PFSK-1 (cell line): ENCODE measurements around the gene GOLM1. TPM values are rescaled to one million over a fixed set of nuclear protein-coding genes. Genes with fewer than 3 reads are reported as not detected.

Experiments
- FOXP2 ChIP-seq: optimal IDR thresholded peaks from 2 replicates; pipeline ENCODE3; 2011; ENCODE audit warnings: borderline replicate concordance, control low read depth, inconsistent platforms; ENCODE audit not compliant: insufficient read depth; ENCODE audit errors: extremely low read length, extremely low read depth
- POLR2AphosphoS5 ChIP-seq: IDR thresholded peaks from 2 replicates; pipeline ENCODE4 v1.6.1; 2012; ENCODE audit warnings: low read depth, mild to moderate bottlenecking, control low read depth, low read length, moderate library complexity
- REST ChIP-seq, 2 experiments: IDR thresholded peaks; 2 replicates each; pipeline versions ENCODE4 v1.6.1 to v1.8.0; 2011 to 2012; ENCODE audit warnings: low read depth in 2 of 2, low read length in 2 of 2, control low read depth in 1 of 2, inconsistent platforms in 1 of 2, mild to moderate bottlenecking in 1 of 2, moderate library complexity in 1 of 2; ENCODE audit not compliant: insufficient read depth in 1 of 2
- SIN3A ChIP-seq: IDR thresholded peaks from 2 replicates; pipeline ENCODE4 v1.6.1; 2012; ENCODE audit warnings: mild to moderate bottlenecking, low read length, moderate library complexity, borderline replicate concordance; ENCODE audit not compliant: insufficient read depth
- TAF1 ChIP-seq: IDR thresholded peaks from 2 replicates; pipeline ENCODE4 v1.6.1; 2012; ENCODE audit warnings: low read length, control low read depth, borderline replicate concordance; ENCODE audit not compliant: insufficient read depth
- polyA plus RNA-seq: library from polyadenylated mRNA; unstranded; fragments of >200 nt; gene quantifications from one replicate; pipeline ENCODE4 v1.2.1, GENCODE V29; 2012; ENCODE audit warnings: low read depth, missing spikeins; ENCODE audit not compliant: insufficient read length

The GOLM1 gene, protein sequence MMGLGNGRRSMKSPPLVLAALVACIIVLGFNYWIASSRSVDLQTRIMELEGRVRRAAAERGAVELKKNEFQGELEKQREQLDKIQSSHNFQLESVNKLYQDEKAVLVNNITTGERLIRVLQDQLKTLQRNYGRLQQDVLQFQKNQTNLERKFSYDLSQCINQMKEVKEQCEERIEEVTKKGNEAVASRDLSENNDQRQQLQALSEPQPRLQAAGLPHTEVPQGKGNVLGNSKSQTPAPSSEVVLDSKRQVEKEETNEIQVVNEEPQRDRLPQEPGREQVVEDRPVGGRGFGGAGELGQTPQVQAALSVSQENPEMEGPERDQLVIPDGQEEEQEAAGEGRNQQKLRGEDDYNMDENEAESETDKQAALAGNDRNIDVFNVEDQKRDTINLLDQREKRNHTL
- 53.1 TPM for polyA plus RNA-seq

GRCh38 chr9:86098824-86099700 lies at the start of gene GOLM1:
GOLM1 (minus strand) TSS chr9:86099558; CDS start chr9:86079320, 20,238 bp downstream.
- no peak for TF ChIP-seq FOXP2
- no peak for TF ChIP-seq POLR2AphosphoS5
- TF ChIP-seq REST (IDR thresholded peaks at IDR 0.05; ENCODE audit: insufficient read depth in 1 of 2, low read depth in 2 of 2, low read length in 2 of 2): no peak
- no peak for TF ChIP-seq SIN3A
- no peak for TF ChIP-seq TAF1

GRCh38 chr9:86142973-86143372 lies 43.6 kb upstream of the GOLM1 start:
- TF ChIP-seq REST (IDR thresholded peaks at IDR 0.05; ENCODE audit: insufficient read depth in 1 of 2, low read depth in 2 of 2, low read length in 2 of 2) (no peak), TAF1 (no peak), SIN3A (no peak), FOXP2 (no peak), POLR2AphosphoS5 (no peak)

GRCh38 chr9:86141843-86142242 lies 42.5 kb upstream of the GOLM1 start:
- TF ChIP-seq POLR2AphosphoS5 (no peak), SIN3A (no peak)

DNA sequence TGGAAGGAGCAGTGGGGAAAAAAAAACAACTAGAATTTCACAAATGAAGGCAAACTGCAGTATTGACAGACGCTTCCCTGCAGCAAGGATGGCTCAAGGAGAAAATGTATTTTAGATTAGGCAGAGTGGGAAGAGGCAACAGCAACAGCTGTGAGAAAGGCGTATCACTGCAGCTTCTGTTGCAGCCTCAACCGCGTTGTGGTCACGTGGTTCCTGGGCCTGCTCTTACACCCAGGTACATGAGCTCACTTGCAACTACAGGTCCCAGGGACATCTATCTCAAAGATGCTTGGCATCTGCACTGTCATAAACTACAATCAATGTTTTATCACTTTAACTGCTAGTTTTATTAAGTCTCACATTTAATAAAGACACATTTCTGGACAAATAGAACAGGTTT lies 36.0 kb upstream of the GOLM1 start:
- TF ChIP-seq POLR2AphosphoS5 (no peak), FOXP2 (no peak), REST (IDR thresholded peaks at IDR 0.05; ENCODE audit: insufficient read depth in 1 of 2, low read depth in 2 of 2, low read length in 2 of 2) (no peak), SIN3A (no peak), TAF1 (no peak)

DNA sequence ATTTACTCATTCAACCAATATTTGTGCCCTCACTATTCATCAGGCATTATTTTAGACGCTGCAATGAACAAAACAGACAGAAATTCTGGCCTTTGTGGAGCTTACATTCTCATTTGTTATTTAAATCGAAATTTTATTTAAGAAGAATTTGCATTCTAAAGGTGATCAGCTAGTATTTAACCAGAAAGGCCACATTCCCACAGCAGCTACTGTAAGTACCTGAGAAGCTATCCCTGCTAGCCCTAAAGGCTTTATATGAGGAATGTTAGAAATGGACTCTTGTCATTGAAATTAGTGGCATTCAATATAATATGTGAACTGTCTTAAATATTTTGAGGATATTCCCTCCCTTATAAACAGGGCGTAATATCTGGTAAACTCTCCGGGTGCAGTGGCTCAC lies 35.0 kb upstream of the GOLM1 start:
- TF ChIP-seq TAF1 (no peak), FOXP2 (no peak), SIN3A (no peak), REST (IDR thresholded peaks at IDR 0.05; ENCODE audit: insufficient read depth in 1 of 2, low read depth in 2 of 2, low read length in 2 of 2) (no peak), POLR2AphosphoS5 (no peak)
